Pons (tissue), 1 donor: ENCODE measurements around the gene BLOC1S4.
A peak's percentile ranks its signal among the peaks of the same experiment; 100 is the strongest.
"Not testable (repeated sequence)": the region's sequence is repeated elsewhere in the genome, so short reads cannot be mapped to it uniquely, and the experiment has no call there.

Source experiments
- DNase-seq: peaks from one replicate; pipeline ENCODE4 v3.0.0-alpha.2; 2016; ENCODE audit warnings: low spot score

The BLOC1S4 gene, protein sequence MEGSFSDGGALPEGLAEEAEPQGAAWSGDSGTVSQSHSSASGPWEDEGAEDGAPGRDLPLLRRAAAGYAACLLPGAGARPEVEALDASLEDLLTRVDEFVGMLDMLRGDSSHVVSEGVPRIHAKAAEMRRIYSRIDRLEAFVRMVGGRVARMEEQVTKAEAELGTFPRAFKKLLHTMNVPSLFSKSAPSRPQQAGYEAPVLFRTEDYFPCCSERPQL

GRCh38 chr4:6716018-6716911 is at the start of gene BLOC1S4:
BLOC1S4 (plus strand) TSS chr4:6716174; CDS start chr4:6716210, 36 bp downstream.
- DNase-seq = peak; percentile 88

DNA sequence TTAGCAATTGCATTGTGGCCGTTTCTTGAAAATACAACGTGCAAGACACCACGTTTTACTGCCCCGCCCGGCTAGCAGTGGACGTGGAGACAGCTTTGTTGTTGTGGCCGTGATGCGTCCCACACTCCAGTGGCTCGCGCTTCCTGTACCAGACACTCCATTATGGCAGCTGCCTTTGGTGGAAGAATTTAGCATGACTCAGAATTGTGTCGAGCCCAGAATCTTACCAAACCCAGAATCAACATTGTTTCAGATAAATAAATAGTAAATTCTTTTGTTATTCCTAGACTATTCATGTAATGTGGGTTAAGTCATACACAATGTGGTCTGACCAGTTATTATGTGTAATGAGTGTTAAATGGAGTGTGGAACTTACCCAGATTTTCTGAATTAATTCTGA is 47.6 kb upstream of the BLOC1S4 start:
- DNase-seq = no peak

- no peak for DNase-seq
Observed at GRCh38 chr4:6671648-6672047, 44.3 kb upstream of the BLOC1S4 start.

DNA sequence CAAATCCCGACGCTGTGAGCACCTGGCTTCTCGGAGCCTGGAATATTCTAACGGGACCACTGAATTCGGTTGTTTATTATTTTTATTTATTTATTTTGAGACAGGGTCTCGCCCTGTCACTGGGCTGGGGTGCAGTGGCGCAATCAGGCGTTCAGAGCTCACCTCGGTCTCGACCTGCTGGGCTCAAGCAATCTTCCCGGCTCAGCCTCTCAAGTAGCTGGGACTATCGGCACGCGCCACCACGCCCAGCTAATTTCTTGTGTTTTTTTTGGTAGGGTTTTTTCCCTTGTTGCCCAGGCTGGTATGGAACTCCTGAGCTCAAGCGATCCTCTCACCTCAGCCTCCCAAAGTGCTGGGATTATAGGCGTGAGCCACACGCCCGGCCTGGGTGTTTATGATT is 43.8 kb upstream of the BLOC1S4 start:
- DNase-seq = no peak

- not testable (repeated sequence) for DNase-seq
Observed at GRCh38 chr4:6672541-6673190, 43.3 kb upstream of the BLOC1S4 start.

- DNase-seq = peak; percentile 19
Observed at GRCh38 chr4:6673191-6673659, 42.7 kb upstream of the BLOC1S4 start.

DNA sequence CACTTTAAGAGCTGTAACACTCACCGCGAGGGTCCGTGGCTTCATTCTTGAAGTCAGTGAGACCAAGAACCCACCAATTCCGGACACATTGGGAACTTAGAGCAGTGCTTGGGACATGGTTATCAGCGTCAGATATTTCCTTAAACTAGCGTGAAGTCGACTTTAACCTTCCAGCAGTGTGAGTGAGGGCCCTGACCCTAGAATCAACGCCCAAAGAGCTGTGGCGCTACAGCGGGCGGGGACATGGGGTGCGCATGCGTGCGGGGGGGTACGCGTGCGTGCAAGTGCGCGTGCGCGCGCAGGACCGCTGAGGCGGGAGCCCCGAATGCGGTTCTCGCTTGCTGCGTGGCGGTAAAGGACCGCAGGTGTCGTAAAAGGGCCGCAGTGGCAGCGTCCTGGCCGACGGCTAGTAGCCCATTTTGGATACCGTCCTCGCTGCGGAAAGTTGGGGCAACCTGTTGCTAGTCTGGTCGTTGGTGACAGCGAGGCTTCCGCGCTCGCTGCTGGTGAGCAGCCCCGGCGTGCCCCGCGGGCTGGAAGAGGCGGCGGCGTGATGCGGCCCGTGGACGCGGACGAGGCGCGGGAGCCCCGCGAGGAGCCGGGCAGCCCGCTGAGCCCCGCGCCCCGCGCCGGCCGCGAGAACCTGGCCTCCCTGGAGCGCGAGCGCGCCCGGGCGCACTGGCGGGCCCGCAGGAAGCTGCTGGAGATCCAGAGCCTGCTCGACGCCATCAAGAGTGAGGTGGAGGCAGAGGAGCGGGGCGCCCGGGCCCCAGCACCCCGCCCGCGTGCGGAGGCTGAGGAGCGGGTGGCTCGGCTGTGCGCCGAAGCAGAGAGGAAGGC is 42.1 kb upstream of the BLOC1S4 start:
- peak; percentile 91 for DNase-seq

GRCh38 chr4:6674500-6675149 is 41.3 kb upstream of the BLOC1S4 start:
- peak; percentile 16 for DNase-seq

- no peak for DNase-seq
Observed at GRCh38 chr4:6676722-6677558, 39.0 kb upstream of the BLOC1S4 start.

- DNase-seq = no peak
Observed at GRCh38 chr4:6680372-6681034, 35.5 kb upstream of the BLOC1S4 start.

DNA sequence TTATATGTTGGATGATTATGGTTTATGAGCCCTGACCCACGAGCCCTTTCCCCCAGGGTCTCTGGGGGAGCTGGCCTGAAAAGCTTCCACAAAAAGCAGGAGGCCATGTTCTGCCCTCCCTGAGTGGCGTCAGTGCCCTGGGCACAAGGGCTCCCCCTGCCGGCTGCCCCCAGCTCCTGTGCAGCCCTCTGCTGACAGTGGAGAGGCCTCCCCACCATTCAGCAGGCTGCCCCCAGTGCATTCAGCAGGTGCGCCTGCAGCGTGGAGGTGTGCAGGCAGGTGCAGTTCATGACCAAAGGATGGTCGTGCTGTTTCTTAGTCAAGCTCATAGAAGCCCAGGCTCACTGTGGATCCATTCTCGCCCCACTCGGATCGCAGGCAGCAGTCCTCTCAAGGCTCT is 34.8 kb upstream of the BLOC1S4 start:
- DNase-seq = no peak

GRCh38 chr4:6682862-6683590 is 32.9 kb upstream of the BLOC1S4 start:
- DNase-seq = no peak

DNA sequence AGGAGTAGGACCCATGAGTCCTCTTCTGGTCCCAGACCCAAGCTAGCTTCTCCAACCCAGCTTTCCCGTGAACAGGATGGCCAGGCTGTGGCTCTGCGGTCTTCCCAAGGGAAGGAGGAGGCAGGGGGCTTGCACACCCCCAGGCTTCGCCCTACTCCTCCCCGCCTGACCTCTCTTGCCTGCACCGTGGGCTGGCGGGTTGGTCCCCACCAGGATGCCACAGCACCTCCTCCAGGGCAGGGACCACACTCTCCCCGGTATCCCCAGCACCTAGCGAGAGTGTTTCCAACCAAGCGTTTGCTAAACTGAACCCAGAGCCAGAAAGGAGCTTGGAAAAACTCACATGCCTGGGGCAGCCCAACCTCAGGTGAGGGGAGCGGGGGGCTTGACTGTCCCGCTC is 31.3 kb upstream of the BLOC1S4 start:
- DNase-seq = no peak

DNA sequence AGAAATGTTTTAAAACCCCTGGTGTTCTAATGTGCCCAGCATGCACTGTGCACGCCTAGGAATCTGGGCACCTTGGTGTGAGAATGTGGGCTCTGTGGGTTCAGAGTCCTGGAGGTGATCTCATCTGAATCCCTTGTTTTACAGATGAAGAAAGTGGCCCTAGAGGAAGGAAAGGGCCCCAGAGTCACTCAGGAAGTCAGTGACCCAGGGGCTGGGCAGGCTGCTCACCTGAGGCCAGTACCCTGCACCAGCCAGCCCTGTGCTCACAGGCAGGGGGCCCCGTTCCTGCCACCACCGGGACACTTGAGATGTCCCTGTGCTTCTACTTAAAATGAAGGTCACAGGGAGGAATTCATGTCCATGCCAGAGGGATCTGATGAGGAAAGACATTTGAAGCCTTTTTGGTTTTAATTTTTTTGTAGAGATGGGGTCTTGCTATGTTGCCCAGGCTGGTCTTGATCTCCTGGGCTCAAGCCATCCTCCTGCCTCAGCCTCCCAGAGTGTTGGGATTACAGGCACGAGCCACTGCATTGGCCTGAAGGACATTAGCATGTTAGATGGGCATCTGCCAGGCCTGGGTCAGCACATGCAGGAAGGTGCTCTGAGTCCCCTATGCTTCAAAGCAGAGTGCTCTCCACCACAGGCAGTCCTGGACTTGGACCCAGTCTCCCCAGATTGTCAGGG is 29.7 kb upstream of the BLOC1S4 start:
- DNase-seq = no peak

DNA sequence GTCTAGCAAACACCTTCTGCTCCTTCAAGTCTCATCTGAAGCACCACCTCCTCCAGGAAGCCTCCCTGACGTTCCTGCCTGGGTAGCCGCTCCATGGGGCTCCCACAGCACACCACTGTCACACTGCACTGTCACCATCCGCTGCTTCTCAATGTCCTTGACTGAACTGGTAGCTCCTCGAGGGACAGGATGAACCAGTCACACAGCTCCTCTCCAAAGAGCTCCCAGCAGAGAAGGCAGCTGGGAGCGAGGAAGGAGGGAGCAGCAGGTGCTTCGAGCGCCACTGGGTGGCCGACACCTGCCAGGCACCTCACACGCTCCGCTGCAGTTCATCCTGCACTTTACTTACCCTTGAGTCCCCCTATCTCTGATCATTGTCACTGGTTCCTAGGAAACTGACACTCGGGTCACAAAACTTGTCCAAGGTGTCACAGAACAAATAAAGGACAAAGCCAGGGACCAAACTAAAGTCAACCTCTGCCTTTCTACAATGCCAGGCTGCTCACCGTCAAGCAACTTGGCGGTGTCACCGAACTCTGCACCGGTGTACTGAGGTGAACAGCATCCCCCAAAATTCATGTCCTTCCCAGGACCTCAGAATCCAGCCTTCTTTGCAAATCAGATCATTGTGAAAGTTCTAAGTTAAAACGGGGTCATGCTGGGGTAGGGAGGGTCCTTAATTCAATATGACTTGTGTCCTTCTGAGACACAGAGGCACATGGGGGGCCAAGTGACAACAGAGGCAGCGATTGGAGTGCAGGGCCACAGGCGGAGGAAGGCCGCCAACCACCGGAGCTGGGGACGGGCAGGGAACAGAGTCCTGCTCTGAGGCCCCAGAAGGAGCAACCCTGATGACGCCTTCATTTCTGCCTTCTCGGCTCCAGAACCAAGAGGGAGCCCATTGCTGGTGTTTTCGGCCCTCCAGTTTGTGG is 27.8 kb upstream of the BLOC1S4 start:
- DNase-seq = no peak

GRCh38 chr4:6688879-6689505 is 27.0 kb upstream of the BLOC1S4 start:
- DNase-seq = no peak

- no peak for DNase-seq
Observed at GRCh38 chr4:6689506-6689960, 26.4 kb upstream of the BLOC1S4 start.
